Activated T-helper 1 cell treated with anti-CD3 and anti-CD28 coated beads, Interleukin-2, amount 50 U/mL, for 16 hours (primary cell): ENCODE measurements around the gene SARDH.

Experiments used
- DNase-seq, 2 donors: peaks; one replicate each; pipeline ENCODE4 v3.0.0-alpha.2; 2020; ENCODE audit warnings: low read depth in 1 of 2, low spot score in 1 of 2

Gene SARDH

DNA sequence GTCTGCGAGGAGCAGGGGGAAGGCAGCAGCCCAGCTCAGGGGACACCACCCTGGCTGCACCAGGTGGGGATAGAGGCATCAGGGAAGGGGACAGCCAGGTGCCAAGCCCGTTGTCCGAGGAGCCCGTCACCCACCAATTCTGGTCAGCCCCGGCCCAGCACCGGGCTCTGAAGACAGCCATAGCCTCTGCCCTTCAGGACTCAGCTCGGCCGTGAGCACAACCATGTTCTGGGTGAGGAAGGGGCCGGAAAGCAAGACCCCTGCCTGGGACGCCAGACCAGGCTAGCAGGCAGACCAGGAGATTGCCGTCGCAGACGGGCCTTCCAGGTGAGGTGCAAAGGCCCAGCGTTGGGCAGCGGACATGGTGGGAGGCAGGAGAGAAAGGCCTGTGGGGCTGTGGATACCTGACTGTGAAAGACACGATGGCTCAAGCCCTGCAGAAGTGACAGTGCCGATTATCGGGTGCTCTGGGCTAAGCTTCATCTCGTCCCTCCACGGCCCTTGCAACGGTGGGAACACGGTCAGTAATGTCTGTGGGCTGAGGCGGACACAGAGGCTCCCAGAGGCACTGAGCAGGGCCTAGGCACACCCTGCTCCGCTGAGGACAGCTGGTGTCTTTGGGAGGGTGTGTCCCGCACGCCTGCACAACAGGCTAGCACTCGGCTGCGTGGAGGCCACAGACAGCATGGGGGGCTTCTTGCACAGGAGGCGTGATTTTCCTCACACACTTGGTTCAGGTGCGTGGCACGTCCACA lies 65.5 kb downstream of the SARDH start:
- no peak for DNase-seq

DNA sequence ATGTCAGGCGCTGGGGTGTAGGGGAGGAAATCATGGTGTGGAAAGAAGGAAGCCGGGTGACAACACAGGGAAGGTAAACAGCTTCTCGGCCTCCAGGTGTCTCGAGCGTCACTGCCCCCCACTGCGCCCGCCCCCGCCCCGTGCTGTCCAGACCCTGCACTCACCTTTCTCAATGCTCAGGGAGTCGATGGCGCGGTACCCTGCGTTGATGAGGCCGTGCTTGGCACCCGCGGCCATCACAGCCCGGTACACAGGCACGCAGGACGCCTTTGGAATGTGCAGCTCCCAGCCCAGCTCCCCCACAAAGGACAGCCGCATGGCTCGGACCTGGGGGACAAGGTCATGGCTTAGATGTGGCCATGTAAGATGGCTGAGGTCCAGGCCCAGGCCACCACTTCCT lies 66.8 kb downstream of the SARDH start:
- no peak for DNase-seq

DNA sequence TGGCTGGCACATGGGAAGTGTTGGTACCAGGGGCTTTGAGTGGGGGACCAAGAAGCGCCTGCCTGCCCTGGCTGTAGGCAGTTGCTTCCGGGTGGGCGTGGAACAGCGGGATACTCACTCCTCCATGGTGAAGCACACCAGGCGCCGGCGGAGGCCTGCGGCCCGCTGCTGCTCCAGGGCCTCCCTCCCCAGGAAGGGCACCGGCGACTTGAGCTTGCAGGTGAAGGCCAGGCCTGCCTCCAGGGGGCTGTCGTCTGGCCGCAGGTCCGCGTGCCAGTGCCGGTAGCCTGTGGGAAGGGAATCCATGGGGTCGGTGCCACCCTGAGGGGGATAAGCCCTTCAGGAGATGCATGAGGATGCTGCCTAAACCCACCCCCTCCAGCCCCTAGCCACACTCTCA lies 67.7 kb downstream of the SARDH start:
- no peak for DNase-seq

DNA sequence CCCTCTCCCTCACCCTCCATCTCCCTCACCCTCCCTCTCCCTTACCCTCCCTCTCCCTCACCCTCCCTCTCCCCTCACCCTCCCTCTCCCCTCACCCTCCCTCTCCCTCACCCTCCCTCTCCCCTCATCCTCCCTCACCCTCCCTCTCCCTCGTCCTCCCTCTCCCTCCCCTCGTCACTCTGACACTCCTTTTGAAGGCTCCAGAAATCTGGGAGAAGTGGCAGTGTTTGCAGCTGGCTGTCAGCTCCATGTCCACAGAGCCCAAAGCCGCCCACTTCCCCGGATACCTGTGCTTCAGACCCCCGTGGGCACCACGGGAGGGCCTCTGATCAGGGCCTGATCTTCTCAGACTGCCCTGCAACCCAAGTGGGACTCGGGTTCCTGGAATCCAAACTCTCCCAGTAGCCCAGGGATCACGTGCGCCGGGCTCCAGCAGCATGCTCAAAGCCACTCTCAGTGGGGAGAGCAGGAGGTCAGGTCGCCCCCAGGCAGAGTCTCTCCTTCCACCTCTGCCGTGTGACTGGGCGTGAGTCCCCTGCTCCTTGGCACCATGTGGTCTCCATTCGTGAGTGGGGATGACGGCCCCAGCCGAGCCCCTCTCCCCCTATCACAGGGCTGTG lies 68.9 kb downstream of the SARDH start:
- DNase-seq, result no peak

DNA sequence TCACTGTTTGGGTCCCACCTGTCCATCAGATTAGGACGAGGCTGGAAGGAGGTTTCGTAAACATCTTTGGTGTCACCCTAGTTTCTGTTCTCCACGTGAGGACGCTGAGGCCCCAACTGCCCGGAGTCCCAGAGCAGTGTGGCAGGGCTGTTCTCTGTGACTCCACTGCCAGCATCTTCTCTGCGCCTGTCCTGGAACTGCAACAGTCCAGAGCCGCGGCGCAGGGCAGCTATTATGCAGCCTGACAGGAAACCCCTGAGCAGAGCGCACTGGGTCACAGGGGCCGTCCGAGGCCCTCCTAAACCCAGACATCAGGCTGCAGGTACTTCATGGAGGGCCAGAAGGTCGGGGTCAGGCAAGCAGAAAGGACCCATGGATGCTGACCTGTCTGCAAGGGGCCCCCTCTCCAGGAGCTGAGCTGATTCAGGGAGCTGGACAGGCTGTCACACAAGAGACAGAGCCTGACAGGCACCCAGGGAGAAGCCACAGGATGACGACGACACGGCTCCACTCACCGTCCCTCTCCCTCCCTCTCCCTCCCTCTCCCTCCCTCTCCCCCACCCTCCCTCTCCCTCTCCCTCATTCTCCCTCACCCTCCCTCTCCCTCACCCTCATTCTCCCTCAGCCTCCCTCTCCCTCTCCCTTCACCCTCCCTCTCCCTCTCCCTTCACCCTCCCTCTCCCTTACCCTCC lies 70.2 kb downstream of the SARDH start:
- no peak for DNase-seq

DNA sequence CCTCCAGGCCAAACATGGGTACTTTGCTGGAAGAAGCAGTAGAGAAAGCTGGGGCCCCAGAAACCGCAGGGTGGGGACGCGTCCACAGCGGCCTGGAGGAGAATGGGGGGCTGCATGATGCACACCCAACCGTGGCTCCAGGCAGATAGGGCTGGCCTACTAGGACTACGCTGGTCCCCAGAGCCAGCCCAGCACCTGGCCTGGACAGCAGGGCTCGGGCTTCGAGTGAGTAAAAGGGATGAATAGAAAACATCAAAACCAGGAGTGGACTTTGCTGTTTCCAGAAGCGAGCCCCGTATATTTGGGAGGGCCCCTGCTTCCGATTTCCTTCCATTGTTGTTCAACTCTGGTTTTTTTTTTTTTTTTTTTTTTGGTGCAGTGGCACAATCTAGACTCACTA lies 71.3 kb downstream of the SARDH start:
- DNase-seq, result no peak

DNA sequence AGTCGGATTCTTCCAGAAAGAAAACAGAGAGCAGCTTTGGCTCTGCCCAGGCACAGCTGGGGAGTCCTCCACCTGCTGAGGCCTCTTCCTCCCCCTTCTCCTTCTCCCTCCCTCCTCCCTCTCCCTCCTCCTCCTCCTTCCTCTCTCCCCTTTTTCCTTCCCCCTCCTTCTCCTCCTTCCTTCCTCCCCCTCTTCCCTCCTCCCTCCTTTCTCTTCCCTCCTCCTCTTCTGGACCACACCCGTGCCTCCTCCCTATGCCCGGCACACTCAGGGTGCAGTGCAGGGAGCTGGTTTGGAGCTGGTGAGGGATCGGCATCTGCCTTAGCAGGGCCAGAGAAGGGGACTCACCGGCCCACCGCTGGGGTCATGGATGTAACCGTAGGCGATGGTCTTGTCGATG lies 71.8 kb downstream of the SARDH start:
- DNase-seq, result no peak

DNA sequence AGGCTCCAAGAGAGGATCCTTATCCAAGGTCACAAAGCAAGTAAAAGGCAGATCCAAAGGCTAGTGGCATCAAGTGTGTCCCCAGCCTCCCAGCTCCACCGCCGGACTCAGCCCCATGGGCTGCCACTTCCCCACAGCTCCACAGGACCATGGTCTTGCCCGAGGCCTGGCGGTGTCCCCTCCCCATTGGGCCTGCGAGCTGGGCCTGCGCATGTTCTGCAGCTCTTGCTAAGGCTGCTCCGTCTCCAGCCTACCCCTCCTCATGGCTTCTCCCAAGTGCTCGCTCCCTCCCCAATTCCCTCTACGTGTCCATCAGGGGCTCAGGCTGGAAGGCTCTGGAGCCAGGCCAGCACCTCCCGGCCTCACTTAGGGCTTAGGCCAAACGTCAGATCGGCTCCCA lies 72.6 kb downstream of the SARDH start:
- DNase-seq, result no peak

DNA sequence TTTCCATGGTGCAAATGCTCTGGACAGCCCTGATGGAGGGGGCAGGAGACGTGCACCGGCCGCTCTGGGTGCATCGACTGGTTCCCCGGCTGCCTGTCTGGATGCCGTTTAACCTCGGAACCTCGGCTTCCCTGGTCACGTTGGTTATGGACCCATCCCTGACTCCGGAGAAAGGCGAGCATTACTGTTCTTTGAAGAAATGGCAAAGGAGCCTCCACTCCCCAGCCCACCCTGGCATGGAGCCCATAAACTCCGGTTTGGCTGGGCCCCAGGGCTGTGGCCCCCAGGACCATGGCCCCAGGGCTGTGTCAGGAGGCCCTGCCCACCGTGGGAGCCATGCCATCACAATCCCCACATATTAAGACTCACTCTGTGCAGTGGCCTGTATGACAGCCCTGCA lies 73.1 kb downstream of the SARDH start:
- no peak for DNase-seq

DNA sequence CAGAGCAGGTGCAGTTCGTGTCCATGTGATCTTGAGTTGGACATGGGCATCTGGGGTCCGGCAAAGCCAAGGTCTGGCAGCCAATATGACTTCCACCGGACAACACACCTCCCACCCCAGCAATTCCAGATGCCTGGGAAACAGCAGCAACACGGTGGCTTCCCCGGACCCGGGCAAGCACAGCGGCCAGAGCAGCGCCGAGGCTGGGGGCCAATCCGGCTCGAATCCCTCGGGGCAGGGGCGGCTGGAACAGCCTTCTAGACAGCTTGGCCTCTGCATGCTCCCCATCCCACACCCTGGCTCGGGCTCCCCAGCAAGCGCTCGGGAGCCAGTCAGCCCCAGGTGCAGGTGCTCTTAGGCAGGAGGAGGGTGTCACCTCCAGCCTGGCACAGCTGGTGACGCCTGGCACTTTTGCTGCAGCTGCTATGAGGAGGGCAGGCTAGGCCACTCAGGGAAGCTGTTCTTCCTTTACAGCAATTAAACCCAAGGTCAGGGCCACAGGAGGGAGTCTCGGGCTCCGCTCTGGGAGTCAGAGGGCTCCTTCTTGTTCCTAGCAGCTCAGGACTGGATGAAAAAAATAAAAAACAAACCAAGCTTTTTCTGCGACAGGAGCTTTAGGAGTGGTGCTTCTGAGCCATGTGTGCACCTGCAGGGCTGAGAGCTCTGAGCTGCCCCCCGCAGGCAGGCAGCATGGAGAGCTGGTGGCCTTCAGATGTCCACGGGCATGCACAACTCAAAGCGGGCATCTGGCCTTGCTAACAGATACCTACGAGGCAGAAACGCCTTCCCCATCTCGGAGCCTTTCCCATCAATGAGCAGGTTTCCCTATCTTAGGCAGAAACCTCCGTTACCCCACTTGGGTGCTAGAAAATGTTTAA lies 73.7 kb downstream of the SARDH start:
- DNase-seq, result no peak

DNA sequence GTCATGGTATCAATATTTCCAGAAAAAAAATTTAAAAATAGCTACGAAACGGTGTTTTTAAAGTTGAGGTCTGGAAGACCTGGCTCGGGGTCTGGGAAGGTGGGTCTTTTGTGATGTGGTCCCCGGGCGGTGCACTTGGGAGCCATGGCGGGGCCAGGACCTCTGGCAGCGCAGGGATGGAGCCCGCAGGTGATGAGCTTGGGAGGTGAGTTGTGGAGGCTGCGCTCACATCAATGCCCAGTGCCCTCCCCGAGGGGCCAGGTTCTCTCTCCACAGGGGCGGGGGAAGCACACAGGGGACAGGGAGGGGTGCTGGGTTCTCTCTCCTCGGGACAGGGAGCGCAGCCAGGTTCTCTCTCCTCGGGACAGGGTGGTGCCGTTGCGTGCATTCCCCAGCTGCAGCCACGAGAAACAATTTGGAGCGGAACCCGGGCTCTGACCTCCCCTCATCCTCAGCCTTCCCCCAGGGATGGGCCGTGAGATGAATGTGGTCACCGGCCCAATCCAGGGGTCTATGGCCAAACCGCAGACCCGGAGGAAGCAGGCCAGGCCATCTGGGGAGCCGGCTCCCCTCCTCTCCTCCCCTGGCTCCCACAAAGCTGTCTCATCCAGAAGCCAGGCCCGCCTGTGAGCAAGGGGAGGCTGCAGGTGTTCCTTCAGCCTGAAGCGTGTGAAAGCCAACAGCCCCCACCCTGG lies 76.2 kb downstream of the SARDH start:
- no peak for DNase-seq

DNA sequence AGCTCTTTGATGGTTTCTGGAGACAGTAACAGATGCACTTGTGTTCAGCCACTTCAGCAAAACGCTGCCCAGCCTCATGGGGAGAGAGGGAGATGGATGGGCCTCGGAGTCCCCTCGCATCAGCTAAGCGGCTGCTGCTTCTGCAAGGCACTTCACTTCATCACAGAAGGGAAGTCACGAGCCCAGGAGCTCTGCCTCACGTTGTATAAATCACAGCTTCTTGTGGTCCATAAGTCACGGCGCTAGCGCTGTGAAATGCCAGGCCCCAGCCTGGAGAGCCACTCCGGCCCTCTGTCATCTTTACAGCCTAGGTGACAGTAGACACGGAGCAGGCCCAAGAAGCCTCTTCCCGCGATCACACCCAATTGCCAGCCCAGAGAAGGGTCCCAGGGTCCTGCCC lies 78.6 kb downstream of the SARDH start:
- no peak for DNase-seq

DNA sequence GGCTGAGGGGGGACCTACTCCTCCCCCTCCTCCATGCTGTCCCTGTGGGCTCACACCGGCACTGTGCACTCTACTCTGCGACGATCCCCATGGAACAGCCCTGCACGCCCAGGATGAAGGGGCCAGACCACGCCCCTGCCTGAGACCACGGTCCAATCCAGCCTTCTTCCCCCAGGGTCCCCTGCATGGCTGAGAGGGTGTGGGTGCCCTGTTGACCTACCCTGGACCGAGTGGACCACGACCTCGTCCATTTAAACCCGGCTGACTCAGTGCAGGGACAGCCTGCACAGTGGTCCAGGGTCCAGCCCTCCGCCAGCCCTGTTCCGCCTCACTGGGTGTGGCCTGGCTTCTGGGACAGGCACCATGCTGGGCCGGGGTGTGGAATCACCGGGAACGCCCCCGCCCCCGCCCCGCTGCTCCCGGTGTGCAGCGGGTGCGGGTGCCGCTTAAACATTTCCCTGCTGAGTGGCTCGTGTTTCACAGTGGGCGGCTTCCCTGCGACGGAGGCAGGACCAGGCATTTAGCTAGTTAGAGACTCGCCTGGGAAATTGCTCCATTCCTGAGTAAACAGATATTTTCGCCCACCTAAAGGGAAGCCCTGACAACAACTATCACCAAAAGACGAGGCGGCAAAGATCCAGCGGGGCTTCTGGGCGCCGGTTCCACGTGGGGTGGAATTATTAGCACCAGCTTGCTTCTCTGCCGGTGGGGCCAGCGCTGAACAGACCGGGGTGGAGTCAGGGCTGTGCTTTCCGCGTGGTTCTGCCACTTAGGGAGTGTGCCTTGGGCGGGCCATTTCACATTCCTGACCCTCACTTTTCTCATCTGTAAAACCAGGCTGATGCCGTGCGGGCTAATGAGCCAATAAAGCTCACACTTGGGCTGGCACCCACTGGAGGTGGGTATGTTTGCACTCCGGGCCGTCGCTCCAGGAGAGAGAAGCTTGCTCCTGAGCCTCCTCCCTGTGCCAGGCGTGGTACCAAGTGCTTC lies 79.4 kb downstream of the SARDH start:
- DNase-seq, result no peak

DNA sequence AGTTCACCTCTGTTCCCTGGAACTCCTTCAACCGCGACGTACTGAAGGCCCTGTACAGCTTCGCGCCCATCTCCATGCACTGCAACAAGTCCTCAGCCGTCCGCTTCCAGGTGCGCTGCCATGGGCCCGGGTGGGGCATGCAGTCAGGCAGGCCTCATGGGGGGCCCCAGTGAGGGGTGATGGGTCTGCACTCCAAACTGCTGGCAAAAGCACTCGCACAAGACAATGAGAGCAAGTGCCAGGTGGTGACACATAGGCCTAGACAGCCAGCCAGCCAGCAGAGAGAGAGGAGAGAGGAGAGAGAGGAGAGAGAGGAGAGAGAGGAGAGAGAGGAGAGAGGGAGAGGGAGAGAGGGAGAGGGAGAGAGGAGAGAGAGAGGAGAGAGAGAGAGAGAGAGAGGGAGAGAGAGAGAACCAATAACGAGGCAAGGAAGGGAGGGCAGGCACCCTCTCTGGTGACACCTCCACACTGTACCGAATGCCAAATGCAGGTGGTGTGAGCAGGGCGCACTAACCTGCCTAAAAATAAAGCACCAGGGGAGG lies 81.0 kb downstream of the SARDH start:
- no peak for DNase-seq

DNA sequence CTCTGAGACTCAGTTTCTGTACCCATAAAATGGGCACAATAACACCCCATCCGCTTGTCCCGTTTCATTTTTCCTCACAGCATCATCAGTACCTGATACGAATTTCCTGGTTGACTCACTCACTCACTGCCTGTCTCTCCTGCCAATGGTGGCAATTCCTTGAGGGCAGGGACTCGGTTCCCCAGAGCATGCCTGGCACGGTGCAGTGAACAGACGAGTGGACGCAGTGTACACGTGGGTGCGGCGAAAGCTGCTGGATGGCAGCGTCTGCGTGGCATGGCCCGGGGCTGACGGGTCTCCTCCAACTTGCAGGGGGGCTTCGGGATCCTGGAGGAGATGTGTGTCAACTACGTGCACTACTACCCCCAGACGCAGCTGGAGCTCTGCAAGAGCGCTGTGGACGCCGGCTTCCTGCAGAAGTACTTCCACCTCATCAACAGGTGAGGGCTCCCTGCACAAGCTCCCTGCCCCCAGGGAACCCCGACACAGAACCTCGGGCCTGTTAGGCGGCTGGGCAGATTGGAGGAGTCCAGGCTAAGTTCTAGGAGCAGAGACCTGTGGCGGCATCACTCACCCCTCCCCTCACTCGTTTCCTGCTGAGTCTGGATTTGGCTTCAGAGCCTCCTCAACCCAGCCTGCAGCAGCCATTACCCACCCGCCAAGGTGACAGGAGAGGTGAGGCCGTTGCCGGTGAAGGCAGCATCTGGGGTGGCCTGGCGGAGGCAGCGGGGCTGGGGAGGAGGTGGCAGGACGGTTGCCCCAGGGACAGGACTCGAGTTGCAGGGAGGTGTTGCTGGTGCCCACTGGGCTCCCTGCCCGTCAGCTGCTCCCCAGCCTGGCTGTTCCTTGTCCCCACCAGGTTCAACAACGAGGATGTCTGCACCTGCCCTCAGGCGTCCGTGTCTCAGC lies 81.7 kb downstream of the SARDH start:
- peak in 1 of 2 donors; percentile 35 for DNase-seq

DNA sequence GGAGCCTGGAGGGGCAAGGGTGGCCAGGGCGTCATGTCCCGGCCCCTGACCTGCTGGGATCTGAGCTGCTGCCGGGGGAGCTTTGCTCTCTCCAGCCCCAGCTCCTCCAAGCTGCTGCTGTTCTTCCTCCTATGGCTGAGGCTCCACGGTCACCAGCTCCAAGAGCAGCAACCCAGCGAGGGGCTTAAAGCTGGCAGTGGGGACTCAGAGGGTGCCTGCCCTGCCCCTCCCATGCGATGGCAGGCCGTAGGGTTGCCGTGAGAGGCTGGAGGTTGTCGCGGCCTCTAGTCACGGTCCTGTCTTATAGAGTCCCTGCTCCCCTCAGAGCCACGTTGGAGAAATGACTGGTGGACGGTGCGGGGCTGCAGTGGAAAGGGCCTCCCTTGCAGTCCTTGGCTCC lies 82.5 kb downstream of the SARDH start:
- DNase-seq, result no peak

DNA sequence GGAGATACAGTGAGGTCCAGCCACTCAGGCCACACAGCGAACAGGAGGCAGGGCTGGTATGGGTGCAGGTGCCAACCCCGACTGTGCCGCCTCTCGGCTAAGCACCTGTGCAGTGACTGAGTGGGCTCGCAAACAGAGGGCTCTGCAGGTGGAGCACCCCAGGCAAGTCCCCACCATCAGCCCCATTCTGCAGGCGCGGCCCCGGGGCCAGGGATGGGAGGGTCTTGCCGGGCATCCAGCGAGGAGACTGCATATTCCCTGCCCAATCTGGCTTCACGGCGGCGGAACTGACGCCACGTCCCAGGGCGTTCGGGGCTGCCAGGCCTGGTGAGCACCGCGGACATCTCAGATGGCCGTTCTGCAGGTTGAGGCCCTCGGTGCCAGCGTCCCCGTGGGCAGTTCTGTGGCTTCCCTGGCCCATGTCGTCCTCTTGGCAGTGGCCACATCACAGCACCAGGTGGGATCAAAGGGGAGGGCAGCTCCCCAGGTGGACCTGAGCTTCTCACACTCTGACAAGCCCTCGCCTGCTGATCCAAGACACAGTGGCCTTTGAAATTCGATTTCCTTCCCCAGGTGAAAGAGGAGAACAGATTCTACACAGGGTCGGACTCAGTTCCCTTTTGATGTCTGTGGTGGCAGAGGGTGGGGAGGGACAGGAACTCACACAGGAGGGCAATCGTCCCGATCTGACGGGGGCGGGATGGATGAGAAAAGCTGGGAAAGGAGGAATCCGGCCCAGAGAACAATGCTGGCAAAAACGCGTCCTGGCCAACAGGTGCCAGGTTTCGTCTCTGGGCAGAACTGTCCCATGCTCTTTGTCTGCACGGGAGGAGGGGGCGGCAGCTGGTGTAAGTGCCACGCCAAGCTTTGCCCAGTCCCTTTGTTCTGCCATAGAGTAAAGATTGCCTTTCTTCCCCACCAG lies 83.2 kb downstream of the SARDH start:
- no peak for DNase-seq
